Endothelial cell of umbilical vein (primary cell): ENCODE measurements around the gene RNF222. TPM values are rescaled to one million over a fixed set of nuclear protein-coding genes. Genes with fewer than 3 reads are reported as not detected.

Source experiments
- BruUV-seq: library from RNA; stranded (reverse); fragments of 400-500 nt; replicated peaks from 2 replicates; lab custom pipeline; 2021; lab: Mats Ljungman, UMichigan
- CTCF ChIA-PET: fragments of 300-600, 350-600 bp; sonication (Branson Sonifier 250); formaldehyde crosslinking; loops from one replicate; lab custom pipeline; 2021; ENCODE audit warnings: antibody characterized with exemption, inconsistent platforms; lab: Charles Lee
- POLR2A ChIA-PET: fragments of 300-600, 350-600 bp; sonication (Branson Sonifier 250); formaldehyde crosslinking; loops from one replicate; lab custom pipeline; 2021; ENCODE audit warnings: antibody characterized with exemption, inconsistent platforms; lab: Charles Lee
- DNase-seq: peaks from one replicate; pipeline ENCODE4 v3.0.0-alpha.2; 2011; ENCODE audit warnings: low read depth, low spot score
- FAIRE-seq: peaks from 2 replicates; lab custom pipeline; 2011; peaks lifted over from hg19 to GRCh38; lab: Jason Lieb, UNC
- H2AFZ ChIP-seq: 2 replicates; pipeline ENCODE4 v1.6.0; 2012; ENCODE audit warnings: low read depth, low read length, control low read depth, inconsistent platforms
- H3K27ac ChIP-seq: 2 replicates; pipeline ENCODE4 v1.5.1; 2011; ENCODE audit warnings: low read depth, mild to moderate bottlenecking, control low read depth, low read length, moderate library complexity; ENCODE audit not compliant: insufficient read depth
- H3K27me3 ChIP-seq, 2 experiments: 2 replicates each; pipeline versions ENCODE4 v1.6.0 to v1.6.1; 2011; ENCODE audit warnings: low read length in 2 of 2, mixed read lengths in 1 of 2; ENCODE audit not compliant: control insufficient read depth in 2 of 2, insufficient read depth in 2 of 2
- H3K36me3 ChIP-seq, 2 experiments: 2 replicates in 1 of 2; 3 replicates in 1 of 2; pipeline ENCODE4 v1.5.1; 2011; ENCODE audit warnings: low read length in 2 of 2, mild to moderate bottlenecking in 1 of 2, moderate library complexity in 1 of 2; ENCODE audit not compliant: control insufficient read depth in 2 of 2, insufficient read depth in 2 of 2; ENCODE audit errors: extremely low read depth in 1 of 2
- H3K4me1 ChIP-seq: 3 replicates; pipeline ENCODE4 v1.5.1; 2011; ENCODE audit warnings: mild to moderate bottlenecking, low read length; ENCODE audit not compliant: control insufficient read depth, insufficient read depth; ENCODE audit errors: extremely low read depth
- H3K4me2 ChIP-seq: 2 replicates; pipeline ENCODE4 v1.6.1; 2011; ENCODE audit warnings: low read length, control low read depth, mixed read lengths; ENCODE audit not compliant: insufficient read depth
- H3K4me3 ChIP-seq, 3 experiments: fragments of 200-600 bp in 1 of 3; sonication (generic), shearing (Covaris generic) in 1 of 3; replicated peaks in 1 of 3; 2 replicates each; pipeline ENCODE4 v1.5.1; 2011 to 2016; ENCODE audit warnings: control low read depth in 3 of 3, low read length in 3 of 3, mild to moderate bottlenecking in 2 of 3, inconsistent platforms in 1 of 3, low read depth in 1 of 3, moderate library complexity in 1 of 3; ENCODE audit not compliant: insufficient read depth in 1 of 3
- H3K79me2 ChIP-seq: 2 replicates; pipeline ENCODE4 v1.6.0; 2012; ENCODE audit warnings: low read length, inconsistent platforms; ENCODE audit not compliant: control insufficient read depth, insufficient read depth
- H3K9ac ChIP-seq: replicated peaks from 2 replicates; pipeline ENCODE3; 2011; ENCODE audit warnings: low read length, control low read depth; ENCODE audit not compliant: insufficient read depth; ENCODE audit errors: extremely low read depth
- H3K9me1 ChIP-seq: replicated peaks from 3 replicates; pipeline ENCODE4 v1.6.0; 2011; ENCODE audit warnings: mild to moderate bottlenecking, low read length; ENCODE audit not compliant: control insufficient read depth, insufficient read depth; ENCODE audit errors: extremely low read depth
- H3K9me3 ChIP-seq: replicated peaks from 2 replicates; pipeline ENCODE4 v1.5.1; 2012; ENCODE audit warnings: low read length, inconsistent platforms; ENCODE audit not compliant: control insufficient read depth, insufficient read depth
- H4K20me1 ChIP-seq: replicated peaks from 2 replicates; pipeline ENCODE3; 2011; ENCODE audit warnings: mild to moderate bottlenecking, low read length; ENCODE audit not compliant: control insufficient read depth, insufficient read depth; ENCODE audit errors: extremely low read depth
- EZH2 ChIP-seq: IDR thresholded peaks from 2 replicates; pipeline ENCODE4 v1.6.1; 2012; ENCODE audit warnings: borderline replicate concordance, low read depth, mild to moderate bottlenecking, moderate library complexity, low read length, inconsistent platforms; ENCODE audit not compliant: severe bottlenecking
- FOS ChIP-seq: IDR thresholded peaks from 2 replicates; pipeline ENCODE4 v1.6.1; 2011; ENCODE audit warnings: mild to moderate bottlenecking, low read length, moderate library complexity, borderline replicate concordance; ENCODE audit not compliant: insufficient read depth
- GATA2 ChIP-seq: IDR thresholded peaks from 2 replicates; pipeline ENCODE4 v1.7.0; 2011; ENCODE audit warnings: low read depth, mild to moderate bottlenecking, moderate library complexity, mixed read lengths, low read length; ENCODE audit not compliant: insufficient read length, insufficient read depth
- JUN ChIP-seq: IDR thresholded peaks from 2 replicates; pipeline ENCODE4 v1.6.1; 2011; ENCODE audit warnings: borderline replicate concordance, low read depth; ENCODE audit not compliant: insufficient read length, insufficient read depth
- MYC ChIP-seq: IDR thresholded peaks from one replicate; pipeline ENCODE4 v1.6.1; 2011; ENCODE audit warnings: mild to moderate bottlenecking, low read depth, low read length
- POLR2A ChIP-seq: IDR thresholded peaks from 2 replicates; pipeline ENCODE4 v1.6.1; 2012; ENCODE audit warnings: low read depth, mild to moderate bottlenecking, control low read depth, low read length
- POLR2AphosphoS5 ChIP-seq: IDR thresholded peaks from 2 replicates; pipeline ENCODE4 v1.6.1; 2012; ENCODE audit warnings: low read depth, mild to moderate bottlenecking, control low read depth, low read length, moderate library complexity; ENCODE audit not compliant: insufficient read depth
- dilution Hi-C: fragments of 300-500 bp; cut with MboI; formaldehyde crosslinking; loops from one replicate; pipeline ENCODE4 v1.15.0; 2019; ENCODE audit warnings: low sequenced_read_pairs; ENCODE audit not compliant: extremely low pct_ligation_motif_present
- intact Hi-C: fragments of 100-400 bp; cut with micrococcal nuclease; formaldehyde crosslinking; loops from one replicate; pipeline ENCODE4 v1.10.0; 2022
- polyA plus RNA-seq, 4 experiments: library from polyadenylated mRNA; depleted of rRNA in 3 of 4; stranded (reverse) in 3 of 4; unstranded in 1 of 4; fragments of >200 nt; gene quantifications; 2 replicates each; pipeline versions ENCODE4 v1.2.1 to v1.2.3, GENCODE V29; 2011 to 2012; ENCODE audit warnings: missing spikeins in 1 of 4
- total RNA-seq: library from RNA; stranded (reverse); gene quantifications from 2 replicates; pipeline ENCODE4 v1.2.3, GENCODE V29; 2021
- TF ChIP-seq, protein P1 (sequence below), 2 donors: IDR thresholded peaks; 1 replicate in 1 of 2; 2 replicates in 1 of 2; pipeline ENCODE4 v1.5.1; 2011; ENCODE audit warnings: low read length in 2 of 2, mild to moderate bottlenecking in 2 of 2, moderate library complexity in 2 of 2, control low read depth in 1 of 2, inconsistent platforms in 1 of 2, low read depth in 1 of 2; ENCODE audit not compliant: insufficient read depth in 1 of 2; ENCODE audit errors: extremely low read depth in 1 of 2
- TF ChIP-seq, protein P2 (sequence below): IDR thresholded peaks from 2 replicates; pipeline ENCODE4 v1.6.1; 2011; ENCODE audit not compliant: insufficient read depth, insufficient read length

The RNF222 gene
- total and polyA plus RNA-seq, 2 donors (not counting 3 experiments of a cell fraction or from before 2014, with no cell fraction given), result not detected

DNA sequence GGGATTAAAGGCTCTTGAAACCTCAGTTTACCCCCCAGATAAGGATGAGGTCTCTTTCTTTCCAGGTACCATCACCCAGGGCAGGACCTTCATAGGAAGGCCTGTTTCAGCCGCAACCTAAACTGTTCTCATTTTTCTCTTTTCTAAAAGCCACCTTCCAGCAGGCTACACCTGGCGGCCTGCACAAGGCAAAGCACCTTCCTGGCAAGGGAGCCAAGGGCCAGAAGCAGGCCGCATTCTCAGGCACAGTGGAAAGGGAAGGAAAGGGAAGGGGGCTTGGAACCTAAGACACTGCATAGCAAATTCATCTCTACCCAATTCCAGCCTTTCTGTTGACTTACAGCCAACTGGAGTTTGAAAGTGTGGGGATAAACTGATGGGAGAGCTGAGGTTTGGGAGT lies 29.2 kb upstream of the RNF222 start:
- dilution Hi-C loops (no loop called here), intact Hi-C loops (no loop called here)
- no TSS peak for BruUV-seq
- Histone ChIP-seq H3K79me2 (no peaks in the 10 kb centered on the region), H2AFZ (no peak overlapping the region), H3K9me1 (no peaks in the 10 kb centered on the region), H3K4me2 (no peak overlapping the region), H3K4me3 (no peak overlapping the region), H3K27me3 (no peaks in the 10 kb centered on the region), H3K9ac (no peak overlapping the region), H3K9me3 (no peaks in the 10 kb centered on the region), H3K36me3 (no peaks in the 10 kb centered on the region), H3K27ac (no peak overlapping the region), H3K4me1 (no peaks in the 10 kb centered on the region), H4K20me1 (no peaks in the 10 kb centered on the region)
- POLR2A ChIA-PET, result no interaction called here
- DNase-seq, result no peak
- FAIRE-seq, result no peak
- CTCF ChIA-PET, result interaction anchor here (1.2 to 1.9 kb wide), 2 partner anchors 17 to 359 kb away, joined by 3 to 6 read pairs; no protein-coding TSS in a partner anchor
- TF ChIP-seq, protein P1, sequence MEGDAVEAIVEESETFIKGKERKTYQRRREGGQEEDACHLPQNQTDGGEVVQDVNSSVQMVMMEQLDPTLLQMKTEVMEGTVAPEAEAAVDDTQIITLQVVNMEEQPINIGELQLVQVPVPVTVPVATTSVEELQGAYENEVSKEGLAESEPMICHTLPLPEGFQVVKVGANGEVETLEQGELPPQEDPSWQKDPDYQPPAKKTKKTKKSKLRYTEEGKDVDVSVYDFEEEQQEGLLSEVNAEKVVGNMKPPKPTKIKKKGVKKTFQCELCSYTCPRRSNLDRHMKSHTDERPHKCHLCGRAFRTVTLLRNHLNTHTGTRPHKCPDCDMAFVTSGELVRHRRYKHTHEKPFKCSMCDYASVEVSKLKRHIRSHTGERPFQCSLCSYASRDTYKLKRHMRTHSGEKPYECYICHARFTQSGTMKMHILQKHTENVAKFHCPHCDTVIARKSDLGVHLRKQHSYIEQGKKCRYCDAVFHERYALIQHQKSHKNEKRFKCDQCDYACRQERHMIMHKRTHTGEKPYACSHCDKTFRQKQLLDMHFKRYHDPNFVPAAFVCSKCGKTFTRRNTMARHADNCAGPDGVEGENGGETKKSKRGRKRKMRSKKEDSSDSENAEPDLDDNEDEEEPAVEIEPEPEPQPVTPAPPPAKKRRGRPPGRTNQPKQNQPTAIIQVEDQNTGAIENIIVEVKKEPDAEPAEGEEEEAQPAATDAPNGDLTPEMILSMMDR (IDR thresholded peaks at IDR 0.05; ENCODE audit: extremely low read depth in 1 of 2, insufficient read depth in 1 of 2, low read depth in 1 of 2, low read length in 2 of 2), result no peak
- TF ChIP-seq, protein P2, sequence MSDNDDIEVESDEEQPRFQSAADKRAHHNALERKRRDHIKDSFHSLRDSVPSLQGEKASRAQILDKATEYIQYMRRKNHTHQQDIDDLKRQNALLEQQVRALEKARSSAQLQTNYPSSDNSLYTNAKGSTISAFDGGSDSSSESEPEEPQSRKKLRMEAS, result no peak
- TF ChIP-seq MYC (no peak), POLR2AphosphoS5 (no peak), POLR2A (no peak)

DNA sequence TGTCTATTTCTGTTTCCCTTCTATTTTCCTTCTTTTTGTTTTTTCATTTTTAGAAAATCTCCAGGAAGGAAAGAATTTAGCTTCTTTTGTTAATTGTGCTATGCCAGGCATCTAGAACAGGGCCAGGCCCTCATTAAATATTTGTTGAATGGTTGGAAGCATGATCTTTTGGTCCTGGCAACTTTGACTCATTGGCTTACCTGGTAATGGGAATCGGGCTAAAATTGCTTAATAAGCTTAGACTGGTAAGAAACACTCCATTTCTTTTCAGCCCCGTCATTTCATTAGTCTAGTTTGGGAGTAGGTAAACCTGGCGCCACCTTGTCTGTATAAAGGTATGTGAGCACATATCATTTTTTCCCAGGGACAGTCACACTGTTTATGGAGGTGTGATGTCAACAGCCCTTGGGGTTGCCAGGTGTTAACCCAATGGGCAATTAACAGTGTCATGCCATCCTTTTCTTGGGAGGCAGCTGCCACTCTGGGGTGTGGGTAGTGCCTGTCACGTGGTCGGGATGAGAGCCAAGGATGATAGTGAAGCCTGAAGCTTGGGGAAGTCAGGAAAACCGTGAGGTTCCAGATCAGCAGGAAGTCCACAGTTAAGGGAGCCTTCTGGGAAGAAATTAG lies 28.6 kb upstream of the RNF222 start:
- POLR2A ChIA-PET, result no interaction called here
- Histone ChIP-seq H3K9ac (no peak overlapping the region), H3K27me3 (no peaks in the 10 kb centered on the region), H3K9me1 (no peaks in the 10 kb centered on the region), H3K9me3 (no peaks in the 10 kb centered on the region), H3K79me2 (no peaks in the 10 kb centered on the region), H3K4me2 (no peak overlapping the region), H3K4me3 (no peak overlapping the region), H3K4me1 (no peaks in the 10 kb centered on the region), H3K27ac (no peak overlapping the region), H2AFZ (no peak overlapping the region), H3K36me3 (no peaks in the 10 kb centered on the region), H4K20me1 (no peaks in the 10 kb centered on the region)
- intact Hi-C loops (no loop called here), dilution Hi-C loops (no loop called here)
- no peak for DNase-seq
- FAIRE-seq, result no peak
- BruUV-seq, result no TSS peak
- CTCF ChIA-PET, result interaction anchor here (1.2 to 1.9 kb wide), 3 partner anchors 16 to 360 kb away, joined by 3 to 6 read pairs (median 4); no protein-coding TSS in a partner anchor
- TF ChIP-seq EZH2 (no peak), FOS (no peak), MYC (no peak), JUN (no peak), POLR2A (no peak), GATA2 (no peak), POLR2AphosphoS5 (no peak)
- TF ChIP-seq, protein P1 (IDR thresholded peaks at IDR 0.05; ENCODE audit: extremely low read depth in 1 of 2, insufficient read depth in 1 of 2, low read depth in 1 of 2, low read length in 2 of 2), result no peak
- TF ChIP-seq, protein P2, result no peak
